MM.1S (cell line): ENCODE data around the gene JAKMIP2.

Source experiments
- EZH2 ChIP-seq: fragments of 300-600 bp; sonication (generic); optimal IDR thresholded peaks from 2 replicates; pipeline ENCODE3; 2017; ENCODE audit warnings: low read depth, mild to moderate bottlenecking, antibody characterized with exemption, low read length, mixed read lengths
- TF ChIP-seq, protein P1 (sequence below): fragments of 300-600 bp; sonication (generic); IDR thresholded peaks from 2 replicates; pipeline ENCODE4 v1.5.1; 2016; ENCODE audit warnings: antibody characterized with exemption, low read length, mixed read lengths

DNA sequence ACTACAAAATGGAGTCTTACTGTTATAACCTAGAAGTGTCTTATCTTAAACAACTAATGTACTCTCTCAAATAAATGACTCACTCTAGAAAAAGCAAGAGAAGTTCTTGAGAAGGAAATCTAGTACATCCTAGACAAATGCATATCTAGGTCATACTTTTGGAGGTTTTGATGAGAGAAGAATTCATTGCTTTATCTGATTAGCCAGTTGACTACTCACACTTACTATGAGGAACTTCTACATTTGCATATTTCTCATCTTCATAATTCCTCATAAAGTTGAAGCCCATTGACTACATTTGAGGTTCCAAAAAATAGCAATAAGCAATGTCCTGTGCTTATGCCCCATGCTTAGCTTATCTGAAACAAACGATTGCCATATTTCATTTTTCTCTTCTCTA, 2.8 kb downstream of the JAKMIP2 start:
- TF ChIP-seq, protein P1, sequence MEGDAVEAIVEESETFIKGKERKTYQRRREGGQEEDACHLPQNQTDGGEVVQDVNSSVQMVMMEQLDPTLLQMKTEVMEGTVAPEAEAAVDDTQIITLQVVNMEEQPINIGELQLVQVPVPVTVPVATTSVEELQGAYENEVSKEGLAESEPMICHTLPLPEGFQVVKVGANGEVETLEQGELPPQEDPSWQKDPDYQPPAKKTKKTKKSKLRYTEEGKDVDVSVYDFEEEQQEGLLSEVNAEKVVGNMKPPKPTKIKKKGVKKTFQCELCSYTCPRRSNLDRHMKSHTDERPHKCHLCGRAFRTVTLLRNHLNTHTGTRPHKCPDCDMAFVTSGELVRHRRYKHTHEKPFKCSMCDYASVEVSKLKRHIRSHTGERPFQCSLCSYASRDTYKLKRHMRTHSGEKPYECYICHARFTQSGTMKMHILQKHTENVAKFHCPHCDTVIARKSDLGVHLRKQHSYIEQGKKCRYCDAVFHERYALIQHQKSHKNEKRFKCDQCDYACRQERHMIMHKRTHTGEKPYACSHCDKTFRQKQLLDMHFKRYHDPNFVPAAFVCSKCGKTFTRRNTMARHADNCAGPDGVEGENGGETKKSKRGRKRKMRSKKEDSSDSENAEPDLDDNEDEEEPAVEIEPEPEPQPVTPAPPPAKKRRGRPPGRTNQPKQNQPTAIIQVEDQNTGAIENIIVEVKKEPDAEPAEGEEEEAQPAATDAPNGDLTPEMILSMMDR: no peak
- no peak for TF ChIP-seq EZH2
